ENCODE results near the gene CXCL14. TPM values are rescaled to one million over a fixed set of nuclear protein-coding genes. Genes with fewer than 3 reads are reported as not detected.

CXCL14 gene
- total RNA-seq, 1 donor, result not detected

GRCh38 chr5:135557076-135557838 is 21.5 kb downstream of the CXCL14 start:
- Histone ChIP-seq H3K27me3 (ENCODE audit: insufficient read depth, low read length) (peaks cover 31% of the 10 kb centered on the region), H3K9me3 (ENCODE audit: low read depth, low read length) (no peaks in the 10 kb centered on the region), H3K4me1 (ENCODE audit: insufficient read depth, low read length) (no peaks in the 10 kb centered on the region), H3K27ac (ENCODE audit: low read depth, low read length) (no peak overlapping the region), H3K36me3 (ENCODE audit: insufficient read depth, low read length) (no peaks in the 10 kb centered on the region), H4K20me1 (ENCODE audit: insufficient read depth, low read length) (no peaks in the 10 kb centered on the region), H3K4me2 (ENCODE audit: insufficient read depth, low read length) (no peak overlapping the region), H2AFZ (ENCODE audit: low read length) (no peak overlapping the region), H3K4me3 (ENCODE audit: insufficient read depth, low read length) (no peak overlapping the region), H3K79me2 (ENCODE audit: insufficient read depth, low read length) (no peaks in the 10 kb centered on the region)
- no peak for DNase-seq (ENCODE audit: insufficient read length, low spot score, missing footprints)
- no peak for TF ChIP-seq CTCF (IDR thresholded peaks at IDR 0.05; ENCODE audit: extremely low read depth, low read depth, low read length)

GRCh38 chr5:135556620-135557019 is 22.2 kb downstream of the CXCL14 start:
- Histone ChIP-seq H3K79me2 (ENCODE audit: insufficient read depth, low read length) (no peaks in the 10 kb centered on the region), H4K20me1 (ENCODE audit: insufficient read depth, low read length) (no peaks in the 10 kb centered on the region), H3K27me3 (ENCODE audit: insufficient read depth, low read length) (peaks cover 31% of the 10 kb centered on the region), H3K36me3 (ENCODE audit: insufficient read depth, low read length) (no peaks in the 10 kb centered on the region), H3K4me3 (ENCODE audit: insufficient read depth, low read length) (no peak overlapping the region), H2AFZ (ENCODE audit: low read length) (no peak overlapping the region), H3K4me2 (ENCODE audit: insufficient read depth, low read length) (no peak overlapping the region), H3K27ac (ENCODE audit: low read depth, low read length) (no peak overlapping the region), H3K4me1 (ENCODE audit: insufficient read depth, low read length) (no peaks in the 10 kb centered on the region), H3K9me3 (ENCODE audit: low read depth, low read length) (no peaks in the 10 kb centered on the region)
- DNase-seq (ENCODE audit: insufficient read length, low spot score, missing footprints), result no peak
- TF ChIP-seq CTCF (IDR thresholded peaks at IDR 0.05; ENCODE audit: extremely low read depth, low read depth, low read length), result no peak

- Histone ChIP-seq H2AFZ (ENCODE audit: low read length) (no peak overlapping the region), H3K9me3 (ENCODE audit: low read depth, low read length) (no peaks in the 10 kb centered on the region), H3K27ac (ENCODE audit: low read depth, low read length) (no peak overlapping the region), H4K20me1 (ENCODE audit: insufficient read depth, low read length) (no peaks in the 10 kb centered on the region), H3K27me3 (ENCODE audit: insufficient read depth, low read length) (peaks cover 33% of the 10 kb centered on the region), H3K79me2 (ENCODE audit: insufficient read depth, low read length) (no peaks in the 10 kb centered on the region), H3K4me1 (ENCODE audit: insufficient read depth, low read length) (no peaks in the 10 kb centered on the region), H3K36me3 (ENCODE audit: insufficient read depth, low read length) (no peaks in the 10 kb centered on the region), H3K4me3 (ENCODE audit: insufficient read depth, low read length) (no peak overlapping the region), H3K4me2 (ENCODE audit: insufficient read depth, low read length) (no peak overlapping the region)
- no peak for TF ChIP-seq CTCF (IDR thresholded peaks at IDR 0.05; ENCODE audit: extremely low read depth, low read depth, low read length)
- DNase-seq (ENCODE audit: insufficient read length, low spot score, missing footprints), result no peak
These were observed 23.3 kb downstream of the CXCL14 start for GRCh38 chr5:135555530-135555929.

GRCh38 chr5:135553688-135554462 is 24.9 kb downstream of the CXCL14 start:
- DNase-seq (ENCODE audit: insufficient read length, low spot score, missing footprints), result peak; percentile 88
- H3K4me1 ChIP-seq (ENCODE audit: insufficient read depth, low read length), result no peaks in the 10 kb centered on the region
- H3K27me3 ChIP-seq (ENCODE audit: insufficient read depth, low read length), result peaks cover 48% of the 10 kb centered on the region
- no peaks in the 10 kb centered on the region for H4K20me1 ChIP-seq (ENCODE audit: insufficient read depth, low read length)
- H3K27ac ChIP-seq (ENCODE audit: low read depth, low read length), result no peak overlapping the region
- H3K36me3 ChIP-seq (ENCODE audit: insufficient read depth, low read length), result no peaks in the 10 kb centered on the region
- peak; percentile 55 for TF ChIP-seq CTCF (IDR thresholded peaks at IDR 0.05; ENCODE audit: extremely low read depth, low read depth, low read length)
- no peaks in the 10 kb centered on the region for H3K79me2 ChIP-seq (ENCODE audit: insufficient read depth, low read length)
- no peaks in the 10 kb centered on the region for H3K9me3 ChIP-seq (ENCODE audit: low read depth, low read length)
- peak overlapping the region; percentile 67 for H2AFZ ChIP-seq (ENCODE audit: low read length)
- H3K4me3 ChIP-seq (ENCODE audit: insufficient read depth, low read length), result peak overlapping the region; percentile 38
- peak overlapping the region; percentile 58 for H3K4me2 ChIP-seq (ENCODE audit: insufficient read depth, low read length)

Data from osteoblast (primary cell).